Thyroid gland (tissue), 4 donors: ENCODE measurements around the gene ANKMY2.

Source experiments
- CTCF ChIP-seq, 6 experiments: fragments of 200-600 bp in 3 of 6; fragments of 450-650 bp in 3 of 6; sonication (generic) in 3 of 6; IDR thresholded peaks; one replicate each; pipeline ENCODE4 v1.5.1; 2016 to 2019; ENCODE audit warnings: antibody characterized with exemption in 6 of 6, mild to moderate bottlenecking in 2 of 6, inconsistent platforms in 1 of 6, moderate library complexity in 1 of 6
- POLR2A ChIP-seq, 2 donors: fragments of 450-650 bp; IDR thresholded peaks; one replicate each; pipeline ENCODE4 v1.6.1; 2017; ENCODE audit warnings: antibody characterized with exemption in 2 of 2, mild to moderate bottlenecking in 2 of 2, moderate library complexity in 1 of 2

DNA sequence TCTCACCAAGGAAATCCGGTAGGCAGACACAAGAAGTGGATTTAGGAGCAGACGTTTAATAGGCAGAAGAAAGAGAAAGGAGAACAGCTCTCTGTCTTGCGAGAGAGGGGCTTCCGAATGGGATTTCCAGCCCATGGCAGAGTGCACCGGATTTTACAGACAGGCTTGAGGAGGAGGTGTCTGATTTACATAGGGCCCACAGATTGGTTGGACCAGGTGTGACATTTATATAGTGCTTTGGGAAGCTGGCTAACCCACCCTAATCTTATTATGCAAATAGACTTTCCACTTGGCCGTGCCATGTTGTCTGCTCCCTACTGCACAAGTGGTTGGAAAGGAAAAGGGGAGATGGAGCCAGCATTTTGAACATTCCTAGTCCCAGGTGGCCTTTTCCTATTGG is 57.8 kb downstream of the ANKMY2 start:
- TF ChIP-seq CTCF (IDR thresholded peaks at IDR 0.05) (no peak), POLR2A (IDR thresholded peaks at IDR 0.05) (no peak)
